ENCODE results near the gene LDLRAD4. TPM values are rescaled to one million over a fixed set of nuclear protein-coding genes. Genes with fewer than 3 reads are reported as not detected.

Gene LDLRAD4
- total and polyA plus RNA-seq, 9 of the 15 experiments (the other 6 are each of a cell fraction or from before 2014, with no cell fraction given), result 0.01 TPM; not detected in 8

DNA sequence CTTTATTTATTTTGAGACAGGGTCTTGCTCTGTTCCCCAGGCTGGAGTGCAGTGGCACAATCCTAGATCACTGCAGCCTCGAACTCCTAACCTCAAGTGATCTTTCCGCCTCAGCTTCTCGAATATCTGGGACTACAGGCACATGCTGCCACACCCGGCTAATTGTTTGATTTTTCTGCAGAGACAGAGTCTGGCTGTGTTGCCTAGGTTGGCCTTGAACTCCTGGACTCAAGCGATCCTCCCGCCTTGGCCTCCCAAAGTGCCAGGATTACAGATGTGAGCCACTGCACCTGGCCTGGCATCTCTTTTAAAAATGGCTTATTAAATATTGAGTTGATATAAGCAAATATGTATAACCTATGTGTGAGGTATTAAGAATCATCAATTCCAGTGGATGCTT is 298.3 kb downstream of the LDLRAD4 start:
- intact Hi-C loops (cut with micrococcal nuclease) (no loop called here), in situ Hi-C loops (cut with MboI) (no loop called here)
- ChIA-PET POLR2A (interaction anchor here (1.0 kb wide), 1 partner anchor 9 kb away, joined by 3 read pairs; no protein-coding TSS in a partner anchor), CTCF (ENCODE audit: low intra/inter-chr PET ratio) (no interaction called here)
- H3K4me1 ChIP-seq (replicated peaks in 1 of 2; ENCODE audit: control insufficient read depth in 2 of 2, insufficient read depth in 2 of 2, low read length in 2 of 2), result no peaks in the 10 kb centered on the region
- peaks cover 0 to 14% of the 10 kb centered on the region in 2 experiments; a peak in 3 of 5 replicates for H3K27me3 ChIP-seq (ENCODE audit: control insufficient read depth in 2 of 2, insufficient read depth in 2 of 2, low read length in 2 of 2)
- TF ChIP-seq TRIM28 (IDR thresholded peaks at IDR 0.05), result no peak
- no peak for TF ChIP-seq HNRNPH1 (optimal IDR thresholded peaks at IDR 0.05; ENCODE audit: low read depth, low read length)
- TF ChIP-seq ZNF436 (CRISPR knock-in tag; IDR thresholded peaks at IDR 0.05), result no peak
- TF ChIP-seq, protein P1, sequence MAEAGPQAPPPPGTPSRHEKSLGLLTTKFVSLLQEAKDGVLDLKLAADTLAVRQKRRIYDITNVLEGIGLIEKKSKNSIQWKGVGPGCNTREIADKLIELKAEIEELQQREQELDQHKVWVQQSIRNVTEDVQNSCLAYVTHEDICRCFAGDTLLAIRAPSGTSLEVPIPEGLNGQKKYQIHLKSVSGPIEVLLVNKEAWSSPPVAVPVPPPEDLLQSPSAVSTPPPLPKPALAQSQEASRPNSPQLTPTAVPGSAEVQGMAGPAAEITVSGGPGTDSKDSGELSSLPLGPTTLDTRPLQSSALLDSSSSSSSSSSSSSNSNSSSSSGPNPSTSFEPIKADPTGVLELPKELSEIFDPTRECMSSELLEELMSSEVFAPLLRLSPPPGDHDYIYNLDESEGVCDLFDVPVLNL (CRISPR knock-in tag; IDR thresholded peaks at IDR 0.05; ENCODE audit: low read depth), result no peak
- TF ChIP-seq ZNF79 (CRISPR knock-in tag; IDR thresholded peaks at IDR 0.05; ENCODE audit: low read depth), result no peak
- no peak for TF ChIP-seq ETV6 (IDR thresholded peaks at IDR 0.05; ENCODE audit: borderline replicate concordance in 1 of 2, low read depth in 2 of 2, low read length in 1 of 2)
- TF ChIP-seq ETV6 (CRISPR knock-in tag; IDR thresholded peaks at IDR 0.05; ENCODE audit: borderline replicate concordance), result no peak
- TF ChIP-seq, protein P2, sequence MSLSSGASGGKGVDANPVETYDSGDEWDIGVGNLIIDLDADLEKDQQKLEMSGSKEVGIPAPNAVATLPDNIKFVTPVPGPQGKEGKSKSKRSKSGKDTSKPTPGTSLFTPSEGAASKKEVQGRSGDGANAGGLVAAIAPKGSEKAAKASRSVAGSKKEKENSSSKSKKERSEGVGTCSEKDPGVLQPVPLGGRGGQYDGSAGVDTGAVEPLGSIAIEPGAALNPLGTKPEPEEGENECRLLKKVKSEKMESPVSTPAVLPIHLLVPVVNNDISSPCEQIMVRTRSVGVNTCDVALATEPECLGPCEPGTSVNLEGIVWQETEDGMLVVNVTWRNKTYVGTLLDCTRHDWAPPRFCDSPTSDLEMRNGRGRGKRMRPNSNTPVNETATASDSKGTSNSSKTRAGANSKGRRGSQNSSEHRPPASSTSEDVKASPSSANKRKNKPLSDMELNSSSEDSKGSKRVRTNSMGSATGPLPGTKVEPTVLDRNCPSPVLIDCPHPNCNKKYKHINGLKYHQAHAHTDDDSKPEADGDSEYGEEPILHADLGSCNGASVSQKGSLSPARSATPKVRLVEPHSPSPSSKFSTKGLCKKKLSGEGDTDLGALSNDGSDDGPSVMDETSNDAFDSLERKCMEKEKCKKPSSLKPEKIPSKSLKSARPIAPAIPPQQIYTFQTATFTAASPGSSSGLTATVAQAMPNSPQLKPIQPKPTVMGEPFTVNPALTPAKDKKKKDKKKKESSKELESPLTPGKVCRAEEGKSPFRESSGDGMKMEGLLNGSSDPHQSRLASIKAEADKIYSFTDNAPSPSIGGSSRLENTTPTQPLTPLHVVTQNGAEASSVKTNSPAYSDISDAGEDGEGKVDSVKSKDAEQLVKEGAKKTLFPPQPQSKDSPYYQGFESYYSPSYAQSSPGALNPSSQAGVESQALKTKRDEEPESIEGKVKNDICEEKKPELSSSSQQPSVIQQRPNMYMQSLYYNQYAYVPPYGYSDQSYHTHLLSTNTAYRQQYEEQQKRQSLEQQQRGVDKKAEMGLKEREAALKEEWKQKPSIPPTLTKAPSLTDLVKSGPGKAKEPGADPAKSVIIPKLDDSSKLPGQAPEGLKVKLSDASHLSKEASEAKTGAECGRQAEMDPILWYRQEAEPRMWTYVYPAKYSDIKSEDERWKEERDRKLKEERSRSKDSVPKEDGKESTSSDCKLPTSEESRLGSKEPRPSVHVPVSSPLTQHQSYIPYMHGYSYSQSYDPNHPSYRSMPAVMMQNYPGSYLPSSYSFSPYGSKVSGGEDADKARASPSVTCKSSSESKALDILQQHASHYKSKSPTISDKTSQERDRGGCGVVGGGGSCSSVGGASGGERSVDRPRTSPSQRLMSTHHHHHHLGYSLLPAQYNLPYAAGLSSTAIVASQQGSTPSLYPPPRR (CRISPR knock-in tag; IDR thresholded peaks at IDR 0.05; ENCODE audit: borderline replicate concordance), result no peak
- no peak for TF ChIP-seq FUS (optimal IDR thresholded peaks at IDR 0.05; ENCODE audit: low read depth, low read length)
- no peak for TF ChIP-seq ZNF445 (CRISPR knock-in tag; IDR thresholded peaks at IDR 0.05; ENCODE audit: low read depth)
- DNase-seq (ENCODE audit: extremely low read depth in 1 of 4, low spot score in 3 of 4) (no peak), FAIRE-seq (no peak), ATAC-seq (no peak)
- no peak overlapping the region for H3K27ac ChIP-seq (ENCODE audit: extremely low read depth, low read depth, low read length)
- H2AFZ ChIP-seq (ENCODE audit: low read depth, low read length), result no peak overlapping the region
- H3K9me3 ChIP-seq (replicated peaks; ENCODE audit: control insufficient read depth, insufficient read depth, low read depth, low read length), result no peaks in the 10 kb centered on the region
- no peak overlapping the region for H3K9ac ChIP-seq (ENCODE audit: insufficient read depth in 1 of 2, low read depth in 2 of 2, low read length in 2 of 2)
- no TSS peak for BruUV-seq (replicated peaks)
- no peaks in the 10 kb centered on the region for H3K79me2 ChIP-seq (ENCODE audit: control insufficient read depth, insufficient read depth, low read length)
- H3K9me1 ChIP-seq (ENCODE audit: control insufficient read depth, insufficient read depth, low read length), result no peaks in the 10 kb centered on the region
- no peaks in the 10 kb centered on the region for H3K36me3 ChIP-seq (ENCODE audit: control insufficient read depth, insufficient read depth, low read length)
- no peak overlapping the region for H3K4me3 ChIP-seq
- no peaks in the 10 kb centered on the region for H4K20me1 ChIP-seq (replicated peaks; ENCODE audit: control insufficient read depth, insufficient read depth, low read length)
- H3K4me2 ChIP-seq (ENCODE audit: insufficient read depth, low read length), result no peak overlapping the region
- 4% methylated on average over 6 of the region's 6 CpGs for WGBS (ENCODE audit: insufficient coverage, low coverage, missing lambda C conversion rate)

Data from K562 (cell line).